ENCODE results near the gene LINC00305. TPM values are rescaled to one million over a fixed set of nuclear protein-coding genes. Genes with fewer than 3 reads are reported as not detected.

LINC00305 gene
- total and polyA plus RNA-seq, 2 of the 8 experiments (the other 6 are each of a cell fraction or from before 2014, with no cell fraction given) = not detected

DNA sequence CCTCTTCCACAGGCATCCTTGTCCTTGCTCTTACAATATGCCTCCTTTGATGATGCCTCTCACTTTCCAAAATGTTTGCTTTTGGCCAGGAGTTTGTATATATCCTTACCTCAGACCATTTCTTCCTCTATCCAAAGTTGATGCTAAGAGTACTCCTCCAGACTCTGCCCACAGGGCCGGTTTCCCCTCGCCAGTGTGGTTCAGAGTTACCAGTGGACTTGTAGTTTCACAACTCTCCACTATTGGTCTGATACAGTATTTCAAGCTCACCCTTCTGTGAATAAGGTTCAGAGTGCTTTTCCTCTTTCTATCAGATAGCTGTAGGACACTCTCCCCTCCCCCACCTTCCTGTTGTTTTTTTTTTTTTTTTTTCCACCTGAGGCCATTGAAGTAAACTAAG lies 42.2 kb upstream of the LINC00305 start:
- Histone ChIP-seq H3K27ac (ENCODE audit: low read depth, low read length) (no peak overlapping the region), H2BK5ac (ENCODE audit: low read depth, low read length) (no peak overlapping the region), H3K9me3 (ENCODE audit: insufficient read depth in 2 of 2, low read depth in 1 of 2, low read length in 1 of 2) (no peaks in the 10 kb centered on the region), H3K27me3 (replicated peaks in 1 of 4; ENCODE audit: control insufficient read depth in 3 of 4, extremely low read depth in 1 of 4, insufficient read depth in 3 of 4, low read length in 3 of 4) (no peaks in the 10 kb centered on the region), H4K91ac (replicated peaks; ENCODE audit: insufficient read length, low read length) (no peak overlapping the region), H3K4me1 (replicated peaks in 1 of 4; ENCODE audit: control insufficient read depth in 3 of 4, insufficient read depth in 4 of 4, low read length in 3 of 4) (no peaks in the 10 kb centered on the region), H2BK120ac (replicated peaks; ENCODE audit: low read depth, low read length) (no peak overlapping the region), H3K9ac (replicated peaks in 1 of 4; ENCODE audit: extremely low read depth in 1 of 4, low read depth in 3 of 4, low read length in 3 of 4) (no peak overlapping the region), H2BK20ac (ENCODE audit: low read length) (no peak overlapping the region), H3K79me1 (ENCODE audit: low read depth, low read length) (no peaks in the 10 kb centered on the region), H3K4ac (replicated peaks; ENCODE audit: insufficient read length, low read depth, low read length) (no peak overlapping the region), H3K4me3 (ENCODE audit: extremely low read depth in 1 of 4, insufficient read depth in 2 of 4, low read depth in 3 of 4, low read length in 4 of 4) (no peak overlapping the region), H4K8ac (ENCODE audit: extremely low read depth, insufficient read depth, low read length) (no peak overlapping the region), H2BK15ac (ENCODE audit: low read length) (no peak overlapping the region), H2AFZ (ENCODE audit: low read length) (peak overlapping the region; percentile 38; the same call in 1 of the 2 replicates), H3K23me2 (ENCODE audit: low read depth, low read length) (no peaks in the 10 kb centered on the region), H3K56ac (replicated peaks; ENCODE audit: insufficient read length, low read depth, low read length) (no peak overlapping the region), H3K36me3 (ENCODE audit: control insufficient read depth in 2 of 4, insufficient read depth in 4 of 4, low read length in 3 of 4) (no peaks in the 10 kb centered on the region), H3K4me2 (ENCODE audit: insufficient read depth in 1 of 2, low read depth in 2 of 2, low read length in 2 of 2) (no peak overlapping the region), H4K5ac (ENCODE audit: insufficient read length, low read depth, low read length) (no peak overlapping the region), H2BK12ac (ENCODE audit: low read depth, low read length) (no peak overlapping the region), H3K79me2 (ENCODE audit: control insufficient read depth in 1 of 2, insufficient read depth in 2 of 2, low read length in 2 of 2) (no peaks in the 10 kb centered on the region), H3K23ac (ENCODE audit: insufficient read length) (no peak overlapping the region), H3K14ac (ENCODE audit: insufficient read length) (no peak overlapping the region), H4K20me1 (replicated peaks in 1 of 2; ENCODE audit: control insufficient read depth in 1 of 2, insufficient read depth in 2 of 2, low read length in 2 of 2) (no peaks in the 10 kb centered on the region), H3K18ac (ENCODE audit: extremely low read depth, low read length) (no peak overlapping the region), H2AK5ac (ENCODE audit: low read depth, low read length) (no peak overlapping the region)
- ChIA-PET CTCF (ENCODE audit: partially characterized antibody) (interaction anchor here (0.6 to 0.9 kb wide), 2 partner anchors 29 to 447 kb away, joined by 3 to 4 read pairs; no protein-coding TSS in a partner anchor), POLR2A (ENCODE audit: partially characterized antibody) (no interaction called here)
- 90% methylated on average over 2 of the region's 2 CpGs; no CpG with 5 or more reads in 1 of the 2 experiments for WGBS, 2 experiments (ENCODE audit: extremely low coverage in 1 of 2, insufficient coverage in 1 of 2, insufficient read length in 1 of 2, insufficient replicate concordance in 2 of 2, low coverage in 1 of 2, low lambda C conversion rate in 2 of 2, missing lambda C conversion rate in 1 of 2)
- FAIRE-seq (no peak), DNase-seq (ENCODE audit: low read depth in 1 of 2, low spot score in 2 of 2) (no peak)
- TF ChIP-seq CBX8 (IDR thresholded peaks at IDR 0.05; ENCODE audit: borderline replicate concordance, low read depth, low read length) (no peak), RBBP5 (IDR thresholded peaks at IDR 0.05; ENCODE audit: borderline replicate concordance, low read depth, low read length) (no peak), TAF1 (IDR thresholded peaks at IDR 0.05; ENCODE audit: low read depth, low read length) (no peak), HDAC2 (IDR thresholded peaks at IDR 0.05; ENCODE audit: borderline replicate concordance in 1 of 2, low read depth in 2 of 2, low read length in 2 of 2) (no peak)
